Globus pallidus (tissue), 1 donor: ENCODE results near the gene TRERF1.
A peak's percentile ranks its signal among the peaks of the same experiment; 100 is the strongest.
"Not testable (repeated sequence)": the region's sequence is repeated elsewhere in the genome, so short reads cannot be mapped to it uniquely, and the experiment has no call there.

Experiments
- DNase-seq: peaks from one replicate; pipeline ENCODE4 v3.0.0-alpha.2; 2015; ENCODE audit warnings: low spot score

Gene TRERF1

DNA sequence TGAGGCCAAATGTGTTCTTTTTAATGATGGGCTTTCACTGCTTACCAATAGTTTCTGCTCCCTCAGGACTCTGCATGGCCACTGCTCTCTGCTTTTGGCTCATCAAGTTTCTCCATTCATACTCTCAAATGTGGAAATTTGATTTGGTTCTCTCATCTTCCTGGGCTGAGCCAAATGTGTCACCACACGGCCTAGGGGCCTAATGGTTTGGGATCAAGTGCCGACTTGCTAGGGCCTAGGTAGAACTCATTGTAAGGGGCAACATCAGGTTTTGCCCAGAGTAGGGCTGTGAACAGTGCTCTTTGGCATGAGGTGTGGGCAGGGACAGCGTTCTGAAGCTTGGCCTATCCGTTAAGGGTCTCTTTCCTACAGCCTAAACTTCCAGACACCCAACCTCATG is 230.2 kb downstream of the TRERF1 start:
- DNase-seq, result no peak

DNA sequence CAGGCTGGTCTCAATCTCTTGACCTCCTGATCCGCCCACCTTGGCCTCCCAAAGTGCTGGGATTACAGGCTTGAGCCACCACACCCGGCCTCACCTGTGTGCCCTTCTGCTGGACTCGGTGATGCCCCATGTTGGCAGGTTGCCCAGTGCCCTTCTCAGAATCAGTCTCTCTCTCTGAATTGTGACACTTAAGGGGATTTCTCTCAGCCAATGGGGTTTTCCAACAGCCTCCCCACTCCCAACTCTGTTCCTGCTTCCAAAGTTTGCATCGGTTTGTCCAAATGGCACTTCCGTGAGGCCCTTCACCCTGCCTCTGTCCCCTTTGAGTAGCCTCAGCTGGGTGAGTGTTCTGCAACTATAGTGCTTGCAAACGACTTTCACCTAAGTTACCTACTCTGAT is 230.9 kb downstream of the TRERF1 start:
- DNase-seq, result no peak

DNA sequence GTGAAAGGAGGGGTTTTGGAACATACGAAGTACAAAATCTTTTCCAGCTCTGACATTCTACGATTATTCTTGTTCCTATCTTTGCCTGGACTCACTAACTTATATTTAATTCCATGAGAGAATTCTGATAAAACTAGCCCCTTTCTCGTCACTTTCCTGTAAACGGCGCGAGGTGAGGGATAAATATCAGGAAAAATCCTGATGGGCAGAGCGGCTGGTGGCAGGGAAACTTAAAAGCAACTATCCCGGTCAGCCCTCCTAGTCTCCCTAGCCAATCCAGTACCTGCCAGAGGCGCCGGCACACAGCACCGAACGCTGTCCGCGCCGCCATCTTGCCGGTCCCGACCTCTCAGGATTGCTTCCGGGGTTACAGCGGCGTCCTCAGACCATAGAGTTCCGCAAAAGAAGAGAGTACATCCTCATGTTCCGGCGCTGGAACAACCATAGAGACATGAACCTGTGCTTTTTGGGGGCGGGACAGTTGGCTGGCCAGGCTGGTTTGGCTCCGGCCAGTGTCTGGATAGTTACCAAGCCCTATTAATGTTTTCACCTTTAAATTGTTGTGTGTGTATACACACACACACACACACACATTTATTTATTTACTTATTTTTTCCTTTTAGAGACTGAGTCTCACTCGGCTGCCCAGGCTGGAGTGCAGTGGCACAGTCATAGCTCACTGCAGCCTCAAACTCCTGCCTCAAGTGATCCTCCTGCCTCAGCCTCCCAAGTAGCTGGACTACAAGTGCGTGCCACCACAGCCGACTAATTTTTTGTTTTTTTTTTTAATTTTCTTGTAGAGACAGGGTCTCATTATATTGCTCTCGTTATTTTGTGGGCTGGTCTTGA is 234.0 kb downstream of the TRERF1 start, which contains the start of gene MRPS10:
MRPS10 (minus strand) TSS at position 343 of the 849 bp plus-strand sequence; CDS start at position 331, 12 bp downstream.
- peak; percentile 90 for DNase-seq

DNA sequence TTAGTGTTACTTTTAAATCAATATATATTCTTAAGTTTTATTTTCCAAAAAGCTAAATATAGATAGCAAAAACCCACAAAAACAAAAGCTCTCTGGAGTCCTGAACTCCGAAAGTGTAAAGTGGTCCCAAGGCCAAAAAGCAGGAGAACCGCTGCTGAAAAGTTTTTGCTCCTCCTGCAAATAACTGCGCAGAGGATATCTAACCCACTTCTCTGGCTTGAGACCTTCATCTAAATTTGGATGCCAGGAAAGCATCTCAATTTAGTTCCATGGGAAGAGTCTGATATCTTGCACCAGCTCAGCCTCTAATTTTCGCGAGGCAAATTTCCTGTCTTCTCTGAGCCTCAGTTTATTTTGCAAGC is 234.6 kb downstream of the TRERF1 start:
- peak; percentile 8 for DNase-seq

DNA sequence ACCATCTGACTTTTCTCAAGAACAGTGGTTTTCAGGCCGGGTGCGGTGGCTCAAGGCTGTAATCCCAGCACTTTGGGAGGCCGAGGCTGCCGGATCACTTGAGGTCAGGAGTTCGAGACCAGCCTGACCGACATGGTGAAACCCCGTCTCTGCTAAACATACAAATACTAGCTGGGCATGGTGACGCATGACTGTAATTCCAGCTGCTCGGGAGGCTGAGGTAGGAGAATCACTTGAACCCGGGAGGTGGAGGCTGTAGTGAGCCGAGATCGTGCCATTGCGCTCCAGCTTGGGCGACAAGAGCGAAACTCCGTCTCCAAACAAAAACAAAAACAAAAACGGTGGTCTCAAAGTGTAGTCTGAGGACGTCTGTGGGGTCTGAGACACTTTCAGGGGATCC is 235.2 kb downstream of the TRERF1 start:
- not testable (repeated sequence) for DNase-seq

DNA sequence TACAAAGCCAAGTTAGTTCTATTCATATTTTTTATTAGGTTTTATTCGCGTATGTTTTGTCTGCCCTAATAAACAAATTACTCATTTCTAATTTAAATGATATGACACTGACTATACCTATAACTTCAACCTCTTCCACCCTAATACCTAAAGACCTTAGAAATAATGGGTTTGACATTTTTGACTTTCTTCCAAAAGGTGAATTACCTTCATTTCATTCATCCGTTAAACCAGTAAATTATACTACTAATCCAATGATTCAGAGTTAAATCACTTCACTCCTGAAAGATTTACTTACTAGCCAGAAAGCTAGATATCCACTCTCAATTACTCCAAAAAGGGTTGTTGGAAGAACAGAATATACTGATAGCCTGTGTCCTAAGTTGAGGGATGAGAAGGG is 239.3 kb downstream of the TRERF1 start:
- DNase-seq, result no peak

DNA sequence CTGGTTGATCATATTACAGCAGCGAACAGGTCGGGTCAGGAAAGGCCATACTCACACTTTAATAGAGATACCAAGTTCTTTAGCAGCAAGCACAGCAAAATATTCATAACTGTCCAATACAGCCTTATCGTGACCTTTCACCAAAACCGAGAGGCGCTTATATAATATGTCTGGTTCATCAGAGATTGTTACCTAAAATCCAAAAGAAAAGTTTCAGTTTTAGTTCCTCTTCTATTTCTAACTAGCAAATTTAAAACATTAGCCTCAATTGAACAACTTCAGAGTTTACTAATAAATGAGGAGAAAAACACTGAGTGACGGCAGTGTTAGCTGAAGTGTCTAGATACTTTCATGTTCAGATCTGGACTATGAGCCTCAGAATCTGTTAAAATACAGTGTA is 240.0 kb downstream of the TRERF1 start:
- DNase-seq, result no peak

DNA sequence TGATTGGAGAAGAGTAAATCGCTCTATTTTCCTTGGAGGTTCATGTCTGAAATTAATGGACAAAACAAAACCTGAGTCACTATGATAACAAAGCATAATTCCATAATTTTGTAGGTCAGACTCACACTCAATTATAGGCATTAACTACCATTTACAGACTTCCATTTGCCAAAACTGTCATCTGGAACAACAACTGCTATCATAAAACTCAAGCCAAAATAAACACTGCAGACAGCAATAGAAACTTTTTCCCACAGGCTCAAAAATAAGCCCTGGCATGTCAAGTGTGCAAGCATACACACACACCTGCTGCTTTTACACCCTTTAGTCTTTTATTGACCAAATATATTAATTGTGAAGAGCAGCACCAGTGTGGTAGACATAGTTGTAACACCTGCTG is 241.2 kb downstream of the TRERF1 start:
- DNase-seq, result no peak

DNA sequence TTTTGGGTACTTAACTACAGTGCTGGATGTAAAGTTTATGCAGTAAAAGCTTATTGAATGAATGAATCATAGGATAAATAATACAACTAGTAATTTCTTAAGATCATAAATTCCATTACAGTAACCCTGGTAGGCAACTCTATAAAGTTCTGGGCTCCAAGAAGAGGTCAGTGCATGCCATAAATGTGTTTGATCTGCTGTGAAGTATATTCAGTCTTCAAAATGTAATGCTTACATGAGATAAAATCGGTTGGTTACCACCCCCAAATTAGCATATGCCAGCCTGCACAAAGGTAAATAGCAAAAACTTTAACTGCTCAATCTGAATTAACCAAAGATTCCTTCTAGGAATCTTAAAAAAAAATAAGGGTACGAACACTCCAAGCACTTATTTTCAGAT is 244.2 kb downstream of the TRERF1 start:
- not testable (repeated sequence) for DNase-seq

DNA sequence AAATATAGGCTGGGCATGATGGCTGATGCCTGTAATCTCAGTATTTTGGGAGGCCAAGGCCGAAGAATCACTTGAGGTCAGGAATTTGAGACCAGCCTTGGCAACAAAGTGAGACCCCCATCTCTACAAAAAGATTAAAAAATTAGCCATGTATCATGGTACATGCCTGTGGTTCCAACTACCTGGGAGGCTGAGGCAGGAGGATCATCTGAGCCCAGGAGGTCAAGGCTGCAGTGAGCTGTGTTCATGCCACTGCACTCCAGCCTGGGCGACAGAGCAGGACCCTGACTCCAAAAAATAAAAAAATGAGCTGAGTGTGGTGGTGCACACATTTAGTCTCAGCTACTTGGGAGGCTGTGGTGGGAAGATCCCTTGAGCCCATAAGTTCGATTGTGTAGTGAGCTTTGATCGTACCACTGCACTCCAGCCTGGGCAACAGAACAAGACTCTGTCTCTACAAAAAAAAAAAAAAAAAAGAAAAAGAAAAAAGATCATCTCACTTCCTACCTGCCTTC is 246.9 kb downstream of the TRERF1 start:
- no peak for DNase-seq

DNA sequence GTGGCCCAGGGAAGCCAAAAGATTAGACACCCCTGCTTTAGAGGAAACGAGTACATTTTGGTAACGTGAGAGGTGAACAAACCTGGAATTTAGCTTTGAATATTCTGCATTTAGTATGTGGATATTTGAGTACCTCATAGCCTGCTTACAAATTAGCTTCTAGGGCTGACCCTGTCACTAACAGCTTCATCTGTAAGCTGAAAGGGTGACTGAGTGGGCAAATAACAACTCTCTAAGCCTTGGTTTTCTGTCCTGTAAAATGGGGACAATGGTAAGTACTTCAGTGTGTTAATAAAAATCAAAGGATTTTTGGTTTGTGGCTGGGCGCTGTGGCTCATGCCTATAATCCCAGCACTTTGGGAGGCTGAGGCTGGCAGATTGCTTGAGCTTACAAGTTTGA is 248.5 kb downstream of the TRERF1 start:
- DNase-seq, result no peak

DNA sequence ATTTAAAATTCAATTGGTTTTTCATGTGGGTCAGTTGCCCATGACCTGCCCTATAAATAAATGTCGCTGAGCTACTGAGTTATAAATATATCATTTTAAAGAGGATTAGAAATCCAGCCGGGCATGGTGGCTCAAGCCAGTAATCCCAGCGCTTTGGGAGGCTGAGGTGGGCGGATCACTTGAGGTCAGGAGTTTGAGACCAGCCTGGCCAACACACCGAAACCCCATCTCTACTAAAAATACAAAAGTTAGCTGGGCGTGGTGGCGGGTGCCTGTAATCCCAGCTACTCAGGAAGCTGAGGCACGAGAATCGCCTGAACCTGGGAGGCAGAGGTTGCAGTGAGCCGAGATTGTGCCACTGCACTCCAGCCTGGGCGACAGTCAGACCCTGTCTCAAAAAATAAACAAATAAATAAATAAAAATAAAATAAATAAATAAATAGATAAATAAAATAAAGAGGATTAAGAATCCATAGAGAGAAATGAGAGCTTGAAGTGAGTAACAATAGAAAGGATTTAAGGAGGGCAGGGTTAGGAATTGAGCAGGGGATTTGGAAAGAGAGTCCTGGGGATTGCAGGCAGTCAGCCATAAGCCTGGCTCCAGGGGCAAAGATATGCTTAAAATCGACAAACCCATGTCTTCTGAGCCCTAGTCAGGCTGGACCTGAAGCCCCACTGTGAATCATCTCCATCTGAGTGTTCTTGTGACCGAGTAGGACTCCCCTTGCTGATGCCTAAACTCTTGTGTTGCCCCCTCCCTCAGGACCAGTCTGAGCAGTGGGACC is 249.4 kb downstream of the TRERF1 start:
- DNase-seq, result not testable (repeated sequence)

DNA sequence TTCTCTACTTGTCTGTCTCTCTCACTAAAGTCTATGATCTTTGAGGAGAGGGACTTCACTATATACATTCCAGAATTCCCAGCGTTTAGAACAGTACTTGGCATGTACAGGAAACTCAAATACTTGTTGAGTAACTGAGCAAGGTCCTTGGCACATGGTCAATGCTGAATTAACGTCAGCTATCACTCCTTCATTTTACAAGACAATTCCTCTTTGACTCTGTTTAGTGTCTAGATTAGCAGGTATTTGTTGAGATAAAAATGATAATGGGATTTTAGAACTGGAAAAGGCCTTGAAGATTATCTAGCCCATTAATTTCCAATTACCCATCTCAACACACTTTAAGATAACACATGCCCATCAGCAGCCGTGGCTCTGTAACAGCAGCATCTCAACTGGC is 250.3 kb downstream of the TRERF1 start:
- DNase-seq, result no peak

DNA sequence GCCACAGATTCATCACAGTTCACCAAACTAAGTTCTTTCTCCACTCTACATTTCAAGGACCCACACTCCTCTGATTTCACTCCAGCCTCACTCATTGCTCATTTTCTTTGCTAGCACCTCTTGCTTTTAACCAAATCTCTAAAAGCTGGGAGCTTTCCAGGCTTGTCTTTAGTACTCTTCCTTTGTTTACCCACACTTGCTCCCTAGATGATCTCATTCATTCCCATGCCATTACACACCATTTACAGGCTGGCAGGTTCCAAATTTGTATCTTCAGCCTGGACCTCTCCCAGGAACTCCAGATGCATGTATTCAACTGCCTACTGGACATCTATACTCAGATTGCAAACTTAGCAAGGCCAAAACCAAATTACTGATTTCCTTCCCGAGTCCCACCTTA is 251.7 kb downstream of the TRERF1 start:
- no peak for DNase-seq

DNA sequence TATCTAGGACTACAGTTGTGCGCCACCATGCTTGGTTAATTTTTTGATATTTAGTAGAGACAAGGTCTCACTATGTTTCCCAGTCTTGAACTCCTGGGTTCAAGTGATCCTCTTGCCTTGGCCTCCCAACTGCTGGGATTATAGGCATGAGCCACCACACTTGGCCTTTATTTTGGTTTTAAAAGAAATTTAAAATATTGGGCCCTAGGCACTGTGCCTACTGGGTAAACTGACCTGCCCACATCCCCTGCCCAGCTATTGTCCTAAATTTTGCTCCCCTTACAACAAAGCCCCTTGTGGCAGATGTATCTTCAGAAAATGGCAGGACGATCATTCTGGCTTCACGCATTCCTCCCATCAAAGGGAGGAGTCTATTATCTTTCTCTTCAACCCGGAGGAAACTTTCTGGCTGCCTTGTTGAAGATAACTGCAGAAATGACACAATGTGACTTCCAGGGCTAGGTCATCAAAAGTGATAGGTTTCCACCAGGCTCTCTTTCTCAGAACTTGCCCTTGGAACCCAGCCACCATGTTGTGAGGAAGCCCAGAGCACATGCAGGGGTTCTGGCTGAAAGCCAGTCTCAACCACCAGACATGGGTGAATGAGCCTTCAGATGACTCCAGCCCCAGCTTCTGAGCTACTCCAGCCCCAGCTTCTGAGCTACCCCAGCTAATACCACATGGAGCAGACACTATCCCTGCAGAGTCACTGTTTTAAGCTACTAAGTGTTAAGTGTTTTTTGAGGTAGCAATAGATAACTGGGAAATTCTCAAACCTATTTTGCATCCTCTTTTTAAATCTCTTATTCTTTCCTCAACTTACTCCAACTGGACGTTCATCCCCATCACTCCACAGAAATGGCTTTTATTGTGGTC is 252.4 kb downstream of the TRERF1 start:
- no peak for DNase-seq

DNA sequence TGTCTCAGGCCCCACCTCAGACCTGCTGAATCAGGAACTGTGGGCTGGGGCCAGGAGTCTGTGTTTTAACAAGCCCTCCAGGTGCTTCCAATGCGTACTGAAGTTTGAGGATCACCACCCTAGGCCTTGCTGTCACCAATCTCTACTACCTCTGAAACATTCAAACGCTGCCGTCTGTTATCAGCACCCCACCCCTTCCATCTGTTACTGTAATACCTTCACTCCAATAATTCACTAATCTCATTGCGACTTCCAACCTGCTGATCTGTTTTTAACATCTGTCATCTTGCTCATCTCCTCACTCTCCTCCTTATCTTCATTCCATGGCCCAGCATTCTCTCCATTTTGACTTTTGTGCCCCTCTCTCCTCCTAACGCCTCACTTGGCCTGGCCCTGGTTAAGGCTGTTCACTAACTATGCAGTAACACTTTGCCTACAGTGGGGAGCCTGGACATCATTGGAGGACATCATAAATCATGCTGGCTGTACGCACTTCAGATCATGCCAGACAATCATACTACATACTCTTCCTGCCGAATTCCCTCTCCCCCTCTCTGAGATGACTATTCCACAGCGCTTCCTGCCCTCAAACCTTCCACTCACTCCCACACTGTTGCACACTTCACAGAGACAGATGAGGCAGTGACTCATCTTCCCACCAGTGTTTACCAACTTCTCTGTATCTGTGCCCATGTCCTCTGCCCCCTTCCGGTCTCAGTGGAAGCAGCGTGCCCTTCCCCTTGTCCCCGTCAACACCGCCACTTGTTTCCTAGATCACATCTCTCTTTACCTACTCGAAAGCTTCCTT is 254.0 kb downstream of the TRERF1 start:
- DNase-seq, result no peak

DNA sequence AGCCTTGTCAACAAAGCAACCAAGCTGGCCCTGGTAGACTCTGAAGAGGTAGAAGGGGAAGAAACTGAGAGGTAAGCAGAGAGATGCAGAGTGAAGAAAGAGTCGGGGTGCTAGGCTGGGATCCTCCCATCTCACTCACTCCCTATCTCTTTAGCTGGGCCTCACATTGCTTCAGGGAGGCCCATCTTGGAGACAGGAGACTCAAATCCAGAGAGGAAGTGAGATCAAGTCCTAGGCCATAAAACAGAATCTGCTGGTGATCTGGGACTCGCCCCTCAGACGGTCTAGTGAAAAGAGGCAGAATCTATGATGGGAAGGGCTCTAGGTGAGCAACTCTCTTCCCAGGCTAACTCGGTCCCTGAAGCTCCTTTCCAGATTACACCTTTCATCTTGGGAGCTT is 256.3 kb downstream of the TRERF1 start:
- DNase-seq, result no peak

DNA sequence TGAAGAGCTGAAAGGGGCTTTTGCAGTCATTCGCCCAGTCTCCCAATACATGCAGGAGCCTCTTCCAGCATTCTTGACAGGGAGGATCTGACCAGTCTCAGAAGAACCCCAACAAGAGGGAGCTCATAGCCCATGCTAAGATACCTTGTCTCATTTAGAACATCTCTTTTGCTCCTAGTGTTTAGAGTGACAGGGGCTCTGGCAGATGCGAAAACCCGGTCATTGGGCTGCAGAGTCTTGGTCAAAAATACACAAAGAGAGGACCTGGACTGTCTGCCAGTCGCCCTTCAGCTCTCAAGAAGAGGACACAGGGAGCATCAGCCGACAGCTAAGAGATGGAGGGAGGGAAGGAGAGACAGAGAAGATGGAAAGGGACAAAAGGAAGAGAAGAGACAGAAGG is 257.7 kb downstream of the TRERF1 start:
- no peak for DNase-seq

DNA sequence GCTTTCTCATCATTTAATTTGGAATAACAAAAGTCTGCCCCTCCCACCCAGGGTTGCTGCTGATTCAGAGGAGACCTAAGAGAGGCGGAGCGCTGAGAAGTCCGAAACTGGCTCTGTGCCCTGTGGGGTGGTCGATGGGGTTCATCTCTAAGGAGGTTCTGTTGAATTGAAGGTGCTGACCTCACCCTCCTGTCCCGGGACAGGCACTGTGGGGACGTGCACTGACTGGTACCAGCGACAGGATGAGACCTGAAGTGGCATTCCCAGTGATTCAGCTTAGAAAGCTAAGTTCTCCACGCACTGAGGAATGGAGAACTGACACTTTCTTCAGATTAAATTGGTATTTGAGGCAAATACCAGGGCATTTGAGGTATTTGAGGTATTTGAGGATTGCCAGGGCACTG is 258.2 kb downstream of the TRERF1 start:
- no peak for DNase-seq

DNA sequence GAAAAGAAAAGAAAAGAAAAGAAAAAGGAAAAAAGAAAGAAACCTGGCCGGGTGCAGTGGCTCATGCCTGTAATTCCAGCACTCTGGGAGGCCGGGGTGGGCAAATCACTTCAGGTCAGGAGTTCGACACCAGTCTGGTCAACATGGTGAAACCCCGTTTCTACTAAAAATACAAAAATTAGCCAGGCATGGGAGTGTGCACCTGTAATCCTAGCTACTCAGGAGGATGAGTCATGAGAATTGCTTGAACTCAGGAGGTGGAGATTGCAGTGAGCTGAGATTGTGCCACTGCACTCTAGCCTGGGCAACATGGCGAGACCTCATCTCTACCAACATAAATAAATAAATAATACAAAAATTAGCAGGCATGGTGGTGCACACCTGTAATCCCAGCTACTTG is 259.3 kb downstream of the TRERF1 start:
- not testable (repeated sequence) for DNase-seq

DNA sequence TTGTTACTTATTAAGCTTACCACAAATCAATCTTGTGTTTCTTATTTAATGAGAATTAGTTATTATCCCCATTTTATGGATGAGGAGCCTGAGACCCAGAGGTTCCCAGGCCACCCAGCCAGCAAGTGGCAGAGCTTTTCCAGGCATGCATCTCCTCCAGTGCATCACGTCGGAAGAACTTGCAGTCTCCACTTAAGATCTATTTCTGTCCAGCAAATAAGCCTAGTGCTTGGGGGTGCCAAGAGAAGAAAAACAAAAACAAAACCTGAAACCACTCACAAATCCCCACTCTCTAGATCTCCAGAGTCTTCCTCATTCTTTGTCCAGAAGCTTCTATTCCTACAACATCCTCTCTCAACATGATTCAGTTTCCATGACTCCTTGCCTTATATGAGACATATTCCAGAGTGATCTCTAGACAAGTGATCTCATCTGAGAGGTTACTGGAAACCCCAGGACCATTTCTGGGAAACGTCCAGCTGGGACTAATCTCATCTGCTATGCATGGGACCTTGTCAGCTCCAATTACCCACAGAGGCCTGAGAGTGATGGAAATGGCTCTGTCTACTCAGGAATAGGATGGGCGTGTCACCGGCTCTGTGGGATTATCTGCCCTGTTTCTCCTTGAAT is 261.1 kb downstream of the TRERF1 start:
- no peak for DNase-seq
